Activated CD4-positive, alpha-beta T cell treated with anti-CD3 and anti-CD28 coated beads, Interleukin-10, Interleukin-2, amounts not matched to agents 100 ng/mL and 50 ng/mL, durations not matched to agents 16 hours and 8 hours (primary cell): Measurements from ENCODE around the gene TSPYL1.
"Not testable (repeated sequence)": the region's sequence is repeated elsewhere in the genome, so short reads cannot be mapped to it uniquely, and the experiment has no call there.

ENCODE experiments used
- DNase-seq: peaks from one replicate; pipeline ENCODE4 v3.0.0-alpha.2; 2020

Gene TSPYL1

DNA sequence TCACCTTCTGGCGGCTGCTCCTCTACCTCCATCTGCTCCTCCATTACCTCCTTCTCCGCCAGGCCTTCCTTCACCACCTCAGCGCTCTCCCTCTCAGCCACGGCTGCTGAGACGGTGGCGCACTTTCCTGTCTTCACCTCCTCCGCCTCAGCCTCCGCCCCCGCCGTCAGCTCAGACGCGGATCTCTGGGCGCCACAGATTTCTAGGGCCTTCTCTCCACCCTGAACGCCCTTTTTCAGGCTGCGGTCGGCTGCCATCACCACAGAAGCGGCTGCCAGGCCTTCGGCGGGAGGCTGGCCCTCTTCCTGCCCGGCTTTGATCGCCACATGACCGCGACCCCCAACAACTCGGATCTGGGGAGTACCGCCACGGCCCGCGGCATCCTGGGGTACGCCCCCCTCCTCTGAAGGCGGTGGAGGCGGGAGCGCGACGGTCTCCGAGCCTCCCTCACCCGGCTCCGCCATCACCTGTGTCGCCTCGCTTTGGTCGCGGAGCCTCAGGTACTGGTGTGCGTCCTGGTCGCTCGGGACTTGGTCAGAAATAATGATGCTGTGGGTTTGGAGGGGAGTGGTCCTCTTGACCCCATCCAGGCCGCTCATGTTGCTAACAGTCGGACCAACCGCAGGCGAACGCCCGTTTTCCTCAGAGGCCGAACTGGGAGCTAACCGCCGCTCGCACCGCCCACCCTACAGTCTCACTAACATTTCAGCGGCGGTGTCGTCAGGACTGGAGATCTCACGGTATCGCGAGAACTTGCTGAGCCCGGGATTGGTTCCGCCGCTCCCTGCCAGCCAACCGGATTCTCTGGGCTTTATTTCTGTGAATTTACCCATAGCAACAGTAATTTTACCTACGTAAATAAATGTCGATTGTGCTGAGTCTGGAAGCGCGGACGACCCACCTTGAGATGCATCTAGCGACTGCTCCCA lies at the start of gene TSPYL1:
TSS of gene TSPYL1 (minus strand) at position 699 of the 929 bp plus-strand sequence. CDS start at position 599, 100 bp downstream.
- DNase-seq = peak; percentile 96

DNA sequence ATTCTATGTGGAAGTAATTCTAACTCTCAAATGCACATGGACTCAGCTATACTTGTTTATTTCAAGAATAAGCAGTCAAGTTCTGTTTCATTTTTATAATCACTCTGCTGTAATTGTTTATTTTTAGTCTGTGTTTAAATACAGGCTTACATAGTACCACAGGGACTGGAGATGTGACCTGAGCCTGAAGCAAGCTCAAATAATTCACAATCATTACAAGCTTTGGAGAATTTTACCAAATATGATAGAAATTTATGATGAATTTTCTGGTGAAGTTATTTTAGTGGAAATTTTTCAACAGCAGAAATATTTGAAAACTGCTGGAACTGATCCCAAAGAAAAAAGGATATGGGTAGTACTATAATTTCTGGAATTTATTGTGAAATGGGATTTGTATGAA lies 49.4 kb upstream of the TSPYL1 start:
- no peak for DNase-seq

DNA sequence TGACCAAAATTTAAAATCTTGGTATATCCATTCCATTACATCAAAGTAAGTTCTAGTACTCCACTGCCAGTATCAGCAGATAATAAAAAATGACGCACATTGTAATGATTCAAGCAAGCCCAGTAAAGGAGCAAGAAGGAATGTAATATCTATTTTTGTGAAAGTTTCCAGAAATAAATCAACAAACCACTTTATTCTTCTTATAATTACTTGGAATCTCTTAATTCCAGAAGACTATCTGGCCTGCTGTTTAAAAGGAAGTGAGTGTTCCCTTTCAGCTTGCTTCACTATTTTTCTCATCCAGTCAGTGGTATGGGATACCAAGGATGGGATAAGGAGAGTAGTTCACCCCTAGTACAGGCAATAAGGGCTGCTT lies 48.8 kb upstream of the TSPYL1 start:
- no peak for DNase-seq

DNA sequence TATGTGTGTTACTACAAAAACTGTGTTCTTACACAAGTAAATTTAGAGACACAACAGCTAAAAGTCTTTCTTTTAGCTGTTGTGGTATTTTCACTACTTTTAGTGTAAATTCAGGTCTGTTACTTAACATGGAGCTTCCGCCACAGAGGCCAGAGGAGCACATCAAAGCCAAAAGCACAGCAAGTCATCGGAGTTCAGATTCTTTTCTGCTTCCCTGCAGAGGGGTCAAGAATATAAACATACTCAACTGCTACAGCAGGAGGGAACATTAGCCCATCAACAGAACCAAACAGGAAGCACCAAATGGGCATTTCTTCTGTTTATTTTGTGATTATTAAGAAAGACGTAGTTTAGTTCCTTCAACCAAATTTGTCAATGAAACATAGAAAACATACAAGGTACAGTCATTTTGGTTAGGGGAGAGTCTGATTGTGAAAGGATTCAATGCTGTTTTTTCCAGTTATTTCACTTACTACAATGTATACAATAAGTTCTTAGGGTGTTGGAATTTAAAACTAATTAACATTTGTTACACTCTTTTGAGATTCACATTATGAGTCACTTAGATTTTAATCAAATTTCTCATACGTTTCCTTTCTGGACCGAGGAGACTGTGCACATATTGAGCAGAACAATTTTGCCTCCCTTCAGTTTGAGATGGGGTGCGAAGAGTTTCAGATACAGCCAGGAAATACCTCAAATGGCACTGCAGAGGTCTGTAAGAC lies 48.2 kb upstream of the TSPYL1 start:
- no peak for DNase-seq

DNA sequence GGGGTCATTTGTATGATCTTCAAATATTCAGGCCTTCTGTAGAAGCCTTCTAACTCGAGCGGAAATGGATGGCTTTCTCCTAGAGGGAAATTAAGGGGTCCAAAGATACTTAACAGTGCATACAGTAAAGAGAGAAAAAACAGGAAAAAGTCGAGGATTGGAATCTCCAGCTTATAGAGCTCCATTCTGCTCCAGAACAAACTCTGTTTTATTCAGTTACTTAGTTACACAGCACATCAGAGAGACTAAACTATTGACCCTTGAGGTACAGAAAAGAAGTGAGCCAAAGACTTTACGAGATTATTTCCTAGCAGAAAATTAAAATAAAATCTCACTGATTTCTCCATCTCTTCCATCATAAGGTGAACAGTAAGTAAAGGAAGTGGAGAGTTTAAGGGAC lies 47.3 kb upstream of the TSPYL1 start:
- DNase-seq = no peak

DNA sequence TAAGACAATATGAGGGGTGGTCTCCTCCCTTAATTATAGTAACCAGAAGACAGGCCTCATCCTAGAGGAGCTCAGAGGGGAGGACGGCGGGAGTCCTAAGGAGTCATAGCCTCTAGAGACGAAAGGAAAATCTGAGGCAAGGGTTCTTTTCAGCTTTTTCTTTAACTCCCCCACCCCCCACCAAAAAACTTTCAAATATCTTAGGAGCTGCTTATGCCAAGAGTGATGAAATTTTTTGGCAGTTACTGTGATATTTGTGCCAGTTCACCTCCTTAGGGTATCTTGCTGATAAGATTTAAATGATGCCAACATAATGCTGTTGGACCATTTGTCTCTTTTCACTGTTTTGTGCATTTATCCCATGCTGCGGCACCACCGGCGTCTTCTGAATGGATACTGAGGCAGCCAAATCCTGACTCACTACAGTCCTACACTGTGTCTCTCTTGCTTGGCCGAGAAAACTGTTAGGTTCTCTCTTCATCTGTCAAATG lies 46.5 kb upstream of the TSPYL1 start:
- no peak for DNase-seq

DNA sequence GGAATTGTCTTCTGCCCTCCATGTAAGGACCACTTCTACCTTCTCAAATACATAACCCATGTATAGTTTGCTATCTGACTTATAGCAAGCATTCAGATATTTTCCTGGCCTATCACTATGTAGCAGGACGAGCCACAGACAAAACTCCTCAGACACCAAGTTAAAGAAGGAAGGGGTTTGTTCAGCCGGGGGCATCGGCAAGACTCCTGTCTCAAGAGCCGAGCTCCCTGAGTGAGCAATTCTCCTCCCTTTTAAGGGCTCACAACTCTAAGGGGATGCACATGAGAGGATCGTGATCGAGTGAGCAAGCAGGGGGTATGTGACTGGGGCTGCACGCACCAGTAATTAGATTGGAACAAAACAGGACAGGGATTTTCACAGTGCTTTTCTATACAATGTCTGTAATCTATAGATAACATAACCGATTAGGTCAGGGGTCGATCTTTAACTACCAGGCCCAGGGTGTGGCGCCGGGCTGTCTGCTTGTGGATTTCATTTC lies 46.0 kb upstream of the TSPYL1 start:
- not testable (repeated sequence) for DNase-seq

DNA sequence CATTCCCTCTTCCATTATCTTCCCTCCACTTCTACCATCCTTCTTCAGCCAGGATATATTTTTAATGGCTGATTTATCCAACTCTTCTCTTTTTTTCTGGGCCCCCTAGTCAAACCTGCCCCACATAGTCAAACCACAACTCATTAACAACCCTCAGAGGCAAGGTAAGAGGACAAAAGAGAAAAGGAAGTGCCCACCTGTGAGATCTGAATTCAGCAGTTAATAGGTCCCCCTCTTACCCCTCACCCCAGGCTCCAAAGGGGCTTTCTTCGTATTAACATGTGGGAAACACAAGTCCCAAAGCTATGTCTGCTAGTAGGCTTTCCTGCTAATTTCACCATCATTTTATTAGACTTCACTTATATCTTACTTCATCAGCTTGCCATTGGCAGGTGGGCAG lies 44.1 kb upstream of the TSPYL1 start:
- no peak for DNase-seq

DNA sequence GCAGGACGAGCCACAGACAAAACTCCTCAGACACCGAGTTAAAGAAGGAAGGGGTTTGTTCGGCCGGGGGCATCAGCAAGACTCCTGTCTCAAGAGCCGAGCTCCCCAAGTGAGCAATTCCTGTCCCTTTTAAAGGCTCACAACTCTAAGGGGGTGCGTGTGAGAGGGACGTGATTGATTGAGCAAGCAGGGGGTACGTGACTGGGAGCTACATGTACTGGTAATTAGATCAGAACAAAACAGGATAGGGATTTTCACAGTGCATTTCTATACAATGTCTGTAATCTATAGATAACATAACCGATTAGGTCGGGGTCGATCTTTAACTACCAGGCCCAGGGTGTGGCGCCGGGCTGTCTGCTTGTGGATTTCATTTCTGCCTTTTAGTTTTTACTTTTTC lies 42.2 kb upstream of the TSPYL1 start:
- DNase-seq = not testable (repeated sequence)

DNA sequence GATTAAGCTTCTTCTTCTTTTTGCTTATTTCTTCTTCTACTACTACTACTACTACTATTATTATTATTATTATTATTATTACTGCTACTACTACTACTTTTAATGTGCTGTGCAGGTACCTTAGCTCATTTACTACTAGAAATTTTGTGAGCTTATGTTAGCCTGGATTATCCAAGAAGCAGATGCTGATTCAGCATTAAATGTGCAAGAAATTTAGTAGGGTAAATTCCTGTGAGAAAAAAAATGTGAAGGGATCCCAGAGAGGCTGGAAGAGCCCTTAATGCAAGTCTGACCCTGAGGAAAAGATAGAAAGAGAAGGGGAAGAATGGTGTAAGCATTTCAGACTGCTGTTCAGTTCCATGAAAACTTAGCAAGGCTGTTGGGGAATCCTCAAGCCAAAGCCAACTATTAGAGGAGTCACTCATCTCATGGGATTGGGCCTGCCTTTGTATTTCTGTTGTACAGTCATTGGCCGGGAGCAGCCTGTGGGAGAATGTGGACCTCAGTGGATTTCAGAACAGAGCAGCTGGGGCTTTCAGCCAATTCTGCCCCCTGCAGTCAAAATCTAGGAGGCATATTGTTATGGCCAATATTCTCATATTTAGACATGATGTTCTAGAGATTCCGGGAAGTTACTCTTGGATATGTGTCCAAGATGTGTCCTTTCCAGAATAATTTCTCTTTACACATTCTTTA lies 37.2 kb upstream of the TSPYL1 start:
- no peak for DNase-seq

DNA sequence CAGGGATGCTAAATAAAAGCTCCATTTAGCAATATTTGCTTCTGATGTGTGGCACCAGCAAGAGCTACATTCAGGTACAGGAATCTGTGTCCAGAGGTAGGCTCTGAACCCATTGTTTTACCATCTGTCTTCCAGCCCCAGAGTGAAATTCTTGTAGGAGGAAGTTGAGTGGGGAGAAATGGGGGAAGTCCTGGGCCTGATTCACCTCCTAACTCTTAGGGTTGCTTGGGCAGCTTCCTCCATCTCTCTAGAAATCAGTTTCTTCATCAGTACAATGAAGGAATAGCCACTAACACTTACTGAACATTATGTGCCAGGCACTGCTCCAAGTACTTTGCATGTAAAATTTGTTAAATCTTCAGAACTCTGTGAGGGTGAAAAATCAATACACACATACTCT lies 35.1 kb upstream of the TSPYL1 start:
- DNase-seq = no peak

DNA sequence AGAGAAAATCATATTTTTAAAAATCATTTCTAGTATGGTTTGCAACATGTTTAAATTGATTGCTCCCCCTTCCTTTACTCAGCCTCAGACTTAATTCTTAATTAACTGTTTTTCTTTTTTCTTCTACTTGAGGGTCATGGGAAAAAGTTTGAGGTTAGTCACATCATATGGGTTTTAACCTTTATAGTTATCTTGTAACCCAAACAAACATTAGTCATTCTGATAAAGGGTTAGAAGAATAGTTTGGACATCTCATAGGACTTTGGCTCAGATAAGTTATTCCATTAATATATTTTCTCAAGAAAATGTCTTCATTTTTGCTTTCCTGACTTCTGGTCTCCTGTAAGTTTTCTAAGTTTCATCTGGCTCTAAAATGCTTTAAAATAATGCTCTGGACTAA lies 34.5 kb upstream of the TSPYL1 start:
- no peak for DNase-seq

DNA sequence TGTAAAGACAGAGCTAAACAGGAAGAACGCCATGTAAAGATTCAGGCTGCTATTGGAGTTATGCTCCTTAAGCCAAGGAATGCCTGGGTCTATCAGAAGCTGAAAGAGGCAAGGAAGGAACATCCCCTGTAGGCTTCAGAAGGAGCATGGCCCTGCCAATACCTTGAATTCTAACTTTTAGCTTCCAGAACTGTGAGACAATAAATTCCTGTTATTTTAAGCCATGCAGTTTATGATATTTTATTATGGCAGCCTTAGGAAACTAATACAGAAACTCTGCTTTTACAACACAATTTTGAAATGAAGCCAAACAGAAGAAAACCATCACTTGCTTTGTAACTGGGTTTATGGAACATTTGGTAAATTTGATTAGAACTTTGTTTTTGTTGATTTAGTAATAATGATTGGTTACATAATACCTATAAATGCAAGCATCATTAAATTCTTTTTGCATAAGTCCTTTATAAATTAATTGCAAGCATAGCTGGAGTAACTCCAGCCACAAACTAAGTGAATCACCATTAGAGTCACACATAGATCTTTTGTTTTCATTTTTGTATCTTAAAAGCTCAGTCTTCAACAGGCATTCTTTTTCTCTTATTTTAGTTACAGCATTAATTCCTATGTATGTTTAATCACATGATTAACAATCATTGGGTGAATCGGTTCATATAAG lies 33.5 kb upstream of the TSPYL1 start:
- DNase-seq = no peak

DNA sequence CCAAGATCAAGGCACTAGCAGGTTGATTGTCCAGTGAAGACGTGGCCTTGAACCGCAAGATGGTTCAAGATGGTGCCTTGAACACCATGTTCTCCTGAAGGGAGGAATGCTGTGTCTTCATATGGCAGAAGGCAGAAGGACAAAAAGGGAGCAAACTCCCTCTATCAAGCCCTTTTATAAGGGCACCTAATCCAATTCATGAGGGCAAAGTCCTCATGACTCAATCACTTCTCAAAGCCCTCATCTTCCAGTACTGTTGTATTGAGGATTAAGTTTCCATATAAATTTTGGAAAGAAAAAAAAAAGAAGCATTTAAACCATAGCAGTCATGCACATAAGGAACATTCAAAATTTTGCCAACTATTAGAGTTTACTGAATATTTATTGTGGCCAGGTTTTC lies 29.9 kb upstream of the TSPYL1 start:
- DNase-seq = no peak

DNA sequence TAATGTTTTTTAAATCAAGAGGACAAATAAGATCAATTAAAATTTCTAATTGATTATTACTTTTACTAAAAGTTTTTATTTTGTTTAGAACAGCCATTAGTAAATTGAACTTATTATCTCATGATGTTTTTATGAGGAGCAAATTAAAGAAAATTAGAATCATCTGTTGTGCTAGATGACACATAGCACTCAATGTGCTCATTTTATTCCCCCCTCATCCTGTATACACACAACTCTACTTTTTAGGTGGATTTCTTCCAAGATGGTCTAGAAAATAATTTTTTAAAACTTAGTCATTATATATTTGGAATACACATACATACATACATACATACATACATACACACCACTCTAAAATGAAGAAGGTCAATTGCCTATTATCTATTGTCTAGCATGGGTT lies 29.3 kb upstream of the TSPYL1 start:
- no peak for DNase-seq

DNA sequence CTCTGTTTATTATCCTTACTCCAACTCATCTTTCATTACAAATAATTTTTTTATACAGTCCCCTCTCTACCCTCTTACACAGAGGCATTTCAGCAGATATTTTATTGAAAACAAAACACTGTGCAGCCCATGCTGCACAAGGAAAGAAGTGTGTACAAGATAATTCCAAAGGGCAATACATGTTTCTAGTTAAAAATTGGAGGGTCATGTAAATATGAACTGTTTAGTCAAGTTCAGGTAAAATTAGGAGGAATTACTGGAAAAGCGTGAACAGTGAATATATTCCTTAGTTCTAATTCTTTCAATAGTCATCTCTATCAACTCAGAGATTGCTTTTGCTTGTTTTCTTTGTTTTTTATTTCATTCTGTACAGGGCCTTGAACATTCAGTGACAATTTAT lies 27.9 kb upstream of the TSPYL1 start:
- no peak for DNase-seq

DNA sequence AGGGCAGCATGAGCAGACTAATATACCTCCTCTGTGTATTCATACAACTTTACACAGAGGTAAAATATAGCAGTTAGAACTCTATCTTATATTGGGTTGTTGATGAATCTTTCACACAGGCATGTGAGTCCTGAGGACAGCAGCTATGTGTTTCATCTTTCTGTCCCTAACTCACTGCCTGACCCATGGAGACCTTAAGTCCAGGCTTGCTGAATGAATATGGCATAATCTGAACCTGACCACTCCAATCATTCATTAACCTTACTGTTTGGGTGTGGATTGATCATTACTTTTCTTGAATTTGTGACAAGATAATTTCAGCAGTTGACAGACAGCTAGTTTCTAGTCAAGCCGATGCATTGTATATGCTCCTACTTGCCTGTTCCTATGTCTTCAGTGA lies 27.3 kb upstream of the TSPYL1 start:
- DNase-seq = no peak

DNA sequence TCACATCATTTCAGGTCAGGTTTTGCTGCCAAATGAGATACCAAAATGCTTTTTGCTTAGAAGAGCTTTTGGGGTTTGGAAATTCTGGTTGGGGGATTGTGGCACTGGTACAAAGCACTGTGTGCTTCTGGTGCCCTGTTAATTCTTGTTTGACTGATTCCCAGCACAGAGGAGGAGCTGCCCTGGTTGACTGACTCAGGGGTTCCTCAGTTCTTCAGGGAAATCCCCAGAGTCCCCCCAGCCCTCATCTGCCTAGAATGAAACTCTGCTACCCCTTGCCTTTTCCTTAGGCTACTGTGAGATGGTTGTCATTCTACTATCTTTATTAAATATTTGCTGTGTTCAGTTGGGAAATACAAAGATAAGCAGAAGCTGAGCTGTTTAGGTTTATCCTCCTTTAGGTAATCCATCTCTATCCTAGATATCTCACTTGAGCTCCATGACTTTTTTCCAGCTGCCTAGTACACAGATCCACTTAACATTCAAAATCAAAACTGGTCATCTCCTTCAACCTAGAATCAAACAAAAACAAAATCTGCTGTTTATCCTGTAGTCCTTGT lies 24.9 kb upstream of the TSPYL1 start:
- DNase-seq = no peak

DNA sequence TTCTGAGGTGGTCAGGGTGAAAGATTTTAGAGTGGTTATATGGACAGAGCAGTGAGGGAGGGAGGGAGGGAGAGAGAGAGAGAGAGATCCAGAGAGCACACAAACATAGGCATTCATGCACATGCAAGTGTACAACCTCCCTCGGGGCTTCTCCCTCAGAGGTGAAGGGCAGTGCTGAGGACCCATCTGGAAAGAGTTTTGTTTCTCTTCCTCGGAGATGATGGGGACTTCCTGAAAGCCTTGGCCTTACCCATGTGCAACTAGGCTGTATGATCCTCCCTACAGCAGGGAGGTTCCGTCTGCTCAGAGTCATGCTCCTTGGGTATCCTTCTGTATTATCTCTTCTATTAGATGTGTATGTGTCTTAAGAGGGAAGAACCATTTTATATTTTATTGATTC lies 21.4 kb upstream of the TSPYL1 start:
- DNase-seq = no peak

DNA sequence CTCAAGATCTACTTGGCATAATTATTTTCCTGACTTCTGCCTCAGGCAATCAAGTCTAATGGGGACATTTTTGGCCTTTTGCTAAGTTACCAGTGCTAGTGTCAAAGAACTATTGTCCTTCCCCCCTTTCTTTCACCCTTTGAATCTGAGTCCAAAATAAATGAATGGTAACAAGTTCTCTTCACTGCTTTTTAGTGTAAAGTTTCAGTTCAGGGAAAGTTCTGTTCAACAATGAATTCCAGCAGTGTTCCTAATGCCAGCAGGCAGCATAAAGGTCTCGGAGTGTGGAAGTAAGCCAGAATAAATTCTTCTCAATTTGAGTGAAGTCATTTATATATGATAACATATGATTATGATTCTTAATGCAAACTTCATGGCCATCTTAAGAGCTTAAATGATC lies 20.8 kb upstream of the TSPYL1 start:
- DNase-seq = no peak

DNA sequence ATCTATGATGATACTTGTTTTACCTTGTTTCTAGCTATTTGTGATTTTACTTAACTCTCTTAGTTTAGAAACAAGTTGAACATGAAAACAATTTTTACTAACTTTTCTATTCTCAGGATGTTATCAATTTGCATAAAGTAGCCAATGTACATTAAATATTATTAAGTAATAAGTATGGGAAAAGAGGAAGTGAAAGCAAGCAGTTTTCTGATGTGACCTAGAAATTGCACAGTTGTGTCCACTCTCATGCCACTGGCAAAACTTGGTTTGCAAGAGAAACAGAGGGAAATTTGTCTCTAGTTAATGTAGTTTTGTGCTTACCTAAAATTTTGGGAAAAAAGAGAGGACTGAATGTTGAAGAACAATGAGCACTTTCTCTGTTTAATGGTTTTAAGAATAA lies 19.2 kb upstream of the TSPYL1 start:
- DNase-seq = no peak

DNA sequence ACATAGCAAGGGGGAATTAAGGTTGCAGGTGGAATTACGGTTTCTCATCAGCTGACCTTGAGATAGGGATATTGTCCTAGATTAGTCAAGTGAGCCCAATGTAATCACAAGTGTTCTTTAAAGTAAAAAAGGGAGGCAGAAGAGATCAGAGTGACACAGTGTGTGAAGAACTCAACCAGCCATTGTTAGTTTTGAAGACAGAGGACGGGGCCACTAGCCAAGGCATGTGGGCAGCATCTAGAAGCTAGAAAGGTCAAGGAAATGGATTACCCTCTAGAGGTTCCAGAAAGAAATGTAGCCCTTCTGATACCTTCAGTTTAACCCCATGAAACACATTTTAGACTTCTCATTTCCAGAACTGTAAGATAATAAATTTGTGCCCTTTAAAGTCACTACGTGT lies 18.5 kb upstream of the TSPYL1 start:
- no peak for DNase-seq
